Ammon's horn (tissue), 1 donor: ENCODE results near the gene DNM3.

Source experiments
- DNase-seq: peaks from one replicate; pipeline ENCODE4 v3.0.0-alpha.2; 2016; ENCODE audit warnings: low spot score

The DNM3 gene

GRCh38 chr1:171869097-171869496 is 27.8 kb downstream of the DNM3 start:
- DNase-seq: no peak

GRCh38 chr1:171871848-171872247 is 30.6 kb downstream of the DNM3 start:
- DNase-seq: no peak

GRCh38 chr1:171872430-171872829 is 31.1 kb downstream of the DNM3 start:
- no peak for DNase-seq

GRCh38 chr1:171873664-171874063 is 32.4 kb downstream of the DNM3 start:
- DNase-seq: no peak

- peak; percentile 39 for DNase-seq
These were observed 36.4 kb downstream of the DNM3 start for GRCh38 chr1:171877701-171878100.

GRCh38 chr1:171879556-171879955 is 38.3 kb downstream of the DNM3 start:
- DNase-seq: no peak

GRCh38 chr1:171881442-171881841 is 40.1 kb downstream of the DNM3 start:
- DNase-seq: no peak

GRCh38 chr1:171883849-171884248 is 42.6 kb downstream of the DNM3 start:
- no peak for DNase-seq

GRCh38 chr1:171884475-171884874 is 43.2 kb downstream of the DNM3 start:
- DNase-seq: no peak

GRCh38 chr1:171890131-171890530 is 48.8 kb downstream of the DNM3 start:
- DNase-seq: no peak

- no peak for DNase-seq
These were observed 55.8 kb downstream of the DNM3 start for GRCh38 chr1:171896936-171897703.

GRCh38 chr1:171898941-171899340 is 57.6 kb downstream of the DNM3 start:
- peak; percentile 98 for DNase-seq

GRCh38 chr1:171899838-171900237 is 58.5 kb downstream of the DNM3 start:
- no peak for DNase-seq

GRCh38 chr1:171901245-171901644 is 59.9 kb downstream of the DNM3 start:
- no peak for DNase-seq

- DNase-seq: no peak
These were observed 61.2 kb downstream of the DNM3 start for GRCh38 chr1:171902527-171902926.

GRCh38 chr1:171904778-171905450 is 63.6 kb downstream of the DNM3 start:
- no peak for DNase-seq

- no peak for DNase-seq
These were observed 68.4 kb downstream of the DNM3 start for GRCh38 chr1:171909711-171910110.

GRCh38 chr1:171910786-171911185 is 69.5 kb downstream of the DNM3 start:
- DNase-seq: no peak

GRCh38 chr1:171911506-171911905 is 70.2 kb downstream of the DNM3 start:
- no peak for DNase-seq

GRCh38 chr1:171912509-171913175 is 71.3 kb downstream of the DNM3 start:
- no peak for DNase-seq

- peak; percentile 79 for DNase-seq
These were observed 72.1 kb downstream of the DNM3 start for GRCh38 chr1:171913385-171913784.

- DNase-seq: no peak
These were observed 75.0 kb downstream of the DNM3 start for GRCh38 chr1:171916315-171916771.

GRCh38 chr1:171917331-171917730 is 76.0 kb downstream of the DNM3 start:
- DNase-seq: no peak
